ENCODE measurements around the gene WDPCP. TPM values are rescaled to one million over a fixed set of nuclear protein-coding genes. Genes with fewer than 3 reads are reported as not detected.
A peak's percentile ranks its signal among the peaks of the same experiment; 100 is the strongest.

Gene WDPCP
- total and polyA plus RNA-seq, 2 of the 13 experiments (the other 11 are each of a cell fraction or from before 2014, with no cell fraction given) = 2.9 to 5.2 TPM

DNA sequence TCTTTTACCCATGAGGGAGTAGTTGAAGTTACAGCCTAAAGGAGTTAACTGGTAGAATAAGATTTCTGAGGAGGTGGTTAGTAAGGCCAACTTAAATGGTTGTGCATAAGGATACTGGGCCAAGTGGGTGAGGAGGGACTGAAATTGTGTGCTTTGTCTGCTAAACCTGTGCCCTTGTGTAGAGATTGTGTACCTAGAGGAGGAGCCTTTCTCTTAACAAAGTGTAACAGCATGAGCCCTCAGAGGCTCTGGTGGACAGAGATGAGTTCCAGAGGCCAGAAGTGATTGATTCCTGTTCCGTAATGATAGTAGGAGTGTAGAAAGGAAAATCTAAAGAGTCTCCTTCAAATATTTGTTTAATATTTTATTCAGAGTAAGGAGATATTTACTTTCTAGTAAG lies 494.8 kb downstream of the WDPCP start (continued):
- TF ChIP-seq, protein P1, sequence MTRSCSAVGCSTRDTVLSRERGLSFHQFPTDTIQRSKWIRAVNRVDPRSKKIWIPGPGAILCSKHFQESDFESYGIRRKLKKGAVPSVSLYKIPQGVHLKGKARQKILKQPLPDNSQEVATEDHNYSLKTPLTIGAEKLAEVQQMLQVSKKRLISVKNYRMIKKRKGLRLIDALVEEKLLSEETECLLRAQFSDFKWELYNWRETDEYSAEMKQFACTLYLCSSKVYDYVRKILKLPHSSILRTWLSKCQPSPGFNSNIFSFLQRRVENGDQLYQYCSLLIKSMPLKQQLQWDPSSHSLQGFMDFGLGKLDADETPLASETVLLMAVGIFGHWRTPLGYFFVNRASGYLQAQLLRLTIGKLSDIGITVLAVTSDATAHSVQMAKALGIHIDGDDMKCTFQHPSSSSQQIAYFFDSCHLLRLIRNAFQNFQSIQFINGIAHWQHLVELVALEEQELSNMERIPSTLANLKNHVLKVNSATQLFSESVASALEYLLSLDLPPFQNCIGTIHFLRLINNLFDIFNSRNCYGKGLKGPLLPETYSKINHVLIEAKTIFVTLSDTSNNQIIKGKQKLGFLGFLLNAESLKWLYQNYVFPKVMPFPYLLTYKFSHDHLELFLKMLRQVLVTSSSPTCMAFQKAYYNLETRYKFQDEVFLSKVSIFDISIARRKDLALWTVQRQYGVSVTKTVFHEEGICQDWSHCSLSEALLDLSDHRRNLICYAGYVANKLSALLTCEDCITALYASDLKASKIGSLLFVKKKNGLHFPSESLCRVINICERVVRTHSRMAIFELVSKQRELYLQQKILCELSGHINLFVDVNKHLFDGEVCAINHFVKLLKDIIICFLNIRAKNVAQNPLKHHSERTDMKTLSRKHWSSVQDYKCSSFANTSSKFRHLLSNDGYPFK (CRISPR knock-in tag; IDR thresholded peaks at IDR 0.05; ENCODE audit: borderline replicate concordance) = no peak
- TF ChIP-seq, protein P2, sequence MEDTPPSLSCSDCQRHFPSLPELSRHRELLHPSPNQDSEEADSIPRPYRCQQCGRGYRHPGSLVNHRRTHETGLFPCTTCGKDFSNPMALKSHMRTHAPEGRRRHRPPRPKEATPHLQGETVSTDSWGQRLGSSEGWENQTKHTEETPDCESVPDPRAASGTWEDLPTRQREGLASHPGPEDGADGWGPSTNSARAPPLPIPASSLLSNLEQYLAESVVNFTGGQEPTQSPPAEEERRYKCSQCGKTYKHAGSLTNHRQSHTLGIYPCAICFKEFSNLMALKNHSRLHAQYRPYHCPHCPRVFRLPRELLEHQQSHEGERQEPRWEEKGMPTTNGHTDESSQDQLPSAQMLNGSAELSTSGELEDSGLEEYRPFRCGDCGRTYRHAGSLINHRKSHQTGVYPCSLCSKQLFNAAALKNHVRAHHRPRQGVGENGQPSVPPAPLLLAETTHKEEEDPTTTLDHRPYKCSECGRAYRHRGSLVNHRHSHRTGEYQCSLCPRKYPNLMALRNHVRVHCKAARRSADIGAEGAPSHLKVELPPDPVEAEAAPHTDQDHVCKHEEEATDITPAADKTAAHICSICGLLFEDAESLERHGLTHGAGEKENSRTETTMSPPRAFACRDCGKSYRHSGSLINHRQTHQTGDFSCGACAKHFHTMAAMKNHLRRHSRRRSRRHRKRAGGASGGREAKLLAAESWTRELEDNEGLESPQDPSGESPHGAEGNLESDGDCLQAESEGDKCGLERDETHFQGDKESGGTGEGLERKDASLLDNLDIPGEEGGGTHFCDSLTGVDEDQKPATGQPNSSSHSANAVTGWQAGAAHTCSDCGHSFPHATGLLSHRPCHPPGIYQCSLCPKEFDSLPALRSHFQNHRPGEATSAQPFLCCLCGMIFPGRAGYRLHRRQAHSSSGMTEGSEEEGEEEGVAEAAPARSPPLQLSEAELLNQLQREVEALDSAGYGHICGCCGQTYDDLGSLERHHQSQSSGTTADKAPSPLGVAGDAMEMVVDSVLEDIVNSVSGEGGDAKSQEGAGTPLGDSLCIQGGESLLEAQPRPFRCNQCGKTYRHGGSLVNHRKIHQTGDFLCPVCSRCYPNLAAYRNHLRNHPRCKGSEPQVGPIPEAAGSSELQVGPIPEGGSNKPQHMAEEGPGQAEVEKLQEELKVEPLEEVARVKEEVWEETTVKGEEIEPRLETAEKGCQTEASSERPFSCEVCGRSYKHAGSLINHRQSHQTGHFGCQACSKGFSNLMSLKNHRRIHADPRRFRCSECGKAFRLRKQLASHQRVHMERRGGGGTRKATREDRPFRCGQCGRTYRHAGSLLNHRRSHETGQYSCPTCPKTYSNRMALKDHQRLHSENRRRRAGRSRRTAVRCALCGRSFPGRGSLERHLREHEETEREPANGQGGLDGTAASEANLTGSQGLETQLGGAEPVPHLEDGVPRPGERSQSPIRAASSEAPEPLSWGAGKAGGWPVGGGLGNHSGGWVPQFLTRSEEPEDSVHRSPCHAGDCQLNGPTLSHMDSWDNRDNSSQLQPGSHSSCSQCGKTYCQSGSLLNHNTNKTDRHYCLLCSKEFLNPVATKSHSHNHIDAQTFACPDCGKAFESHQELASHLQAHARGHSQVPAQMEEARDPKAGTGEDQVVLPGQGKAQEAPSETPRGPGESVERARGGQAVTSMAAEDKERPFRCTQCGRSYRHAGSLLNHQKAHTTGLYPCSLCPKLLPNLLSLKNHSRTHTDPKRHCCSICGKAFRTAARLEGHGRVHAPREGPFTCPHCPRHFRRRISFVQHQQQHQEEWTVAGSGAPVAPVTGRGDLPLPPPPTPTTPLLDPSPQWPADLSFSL (CRISPR knock-in tag; IDR thresholded peaks at IDR 0.05) = peak; percentile 16; the same call in 1 of the 2 replicates
- no peak for TF ChIP-seq ZNF792 (CRISPR knock-in tag; IDR thresholded peaks at IDR 0.05)
- no peak for TF ChIP-seq HDAC6 (IDR thresholded peaks at IDR 0.05; ENCODE audit: low read depth, low read length)
- no peak for TF ChIP-seq GATA4 (IDR thresholded peaks at IDR 0.05; ENCODE audit: borderline replicate concordance, low read depth)
- TF ChIP-seq ZFP62 (CRISPR knock-in tag; IDR thresholded peaks at IDR 0.05) = no peak
- TF ChIP-seq ZNF564 (CRISPR knock-in tag; IDR thresholded peaks at IDR 0.05) = no peak
- TF ChIP-seq NCOR1 (IDR thresholded peaks at IDR 0.05; ENCODE audit: borderline replicate concordance, low read length) = no peak
- no peak for TF ChIP-seq EEA1 (CRISPR knock-in tag; IDR thresholded peaks at IDR 0.05; ENCODE audit: borderline replicate concordance)
- no peak for TF ChIP-seq TP53 (CRISPR knock-in tag; conservative IDR thresholded peaks at IDR 0.05)
- no peak for TF ChIP-seq ZKSCAN8 (CRISPR knock-in tag; IDR thresholded peaks at IDR 0.05; ENCODE audit: borderline replicate concordance)
- TF ChIP-seq TARDBP (CRISPR knock-in tag; IDR thresholded peaks at IDR 0.05) = 0 out of 2 replicates have a peak, but pooled peaks have one; percentile 24
- no peak for TF ChIP-seq GZF1 (CRISPR knock-in tag; IDR thresholded peaks at IDR 0.05)

Data from HepG2 (cell line).